Ascending aorta (tissue), 2 donors: ENCODE data around the gene ZDHHC18. TPM values are rescaled to one million over a fixed set of nuclear protein-coding genes. Genes with fewer than 3 reads are reported as not detected.

Experiments
- DNase-seq, 2 donors: peaks; one replicate each; pipeline ENCODE4 v3.0.0-alpha.2; 2019; ENCODE audit warnings: low spot score in 2 of 2
- H3K27ac ChIP-seq, 2 donors: fragments of 200-600 bp; sonication (generic); one replicate each; pipeline ENCODE4 v1.5.1; 2016 to 2017; ENCODE audit warnings: mild to moderate bottlenecking in 1 of 2
- H3K27me3 ChIP-seq: fragments of 200-600 bp; sonication (generic); one replicate; pipeline ENCODE4 v1.5.1; 2017
- H3K36me3 ChIP-seq, 2 donors: fragments of 200-600 bp; sonication (generic); one replicate each; pipeline ENCODE4 v1.5.1; 2016
- H3K4me1 ChIP-seq, 2 donors: fragments of 200-600 bp; sonication (generic); one replicate each; pipeline ENCODE4 v1.5.1; 2016 to 2017; ENCODE audit warnings: mild to moderate bottlenecking in 1 of 2
- H3K4me3 ChIP-seq, 2 donors: fragments of 200-600 bp; sonication (generic); one replicate each; pipeline ENCODE4 v1.5.1; 2016 to 2017; ENCODE audit warnings: mild to moderate bottlenecking in 1 of 2
- H3K9me3 ChIP-seq, 2 donors: fragments of 200-600 bp; sonication (generic); one replicate each; pipeline ENCODE4 v1.5.1; 2016
- CTCF ChIP-seq, 3 experiments: fragments of 200-600 bp in 2 of 3; fragments of 450-650 bp in 1 of 3; sonication (generic) in 2 of 3; IDR thresholded peaks; one replicate each; pipeline ENCODE4 v1.5.1; 2016 to 2019; ENCODE audit warnings: antibody characterized with exemption in 3 of 3, mild to moderate bottlenecking in 1 of 3, moderate library complexity in 1 of 3
- intact Hi-C: fragments of 100-400 bp; cut with DNase I; formaldehyde crosslinking; loops from one replicate; pipeline ENCODE4 v1.15.1; 2023
- total RNA-seq: library from RNA; depleted of rRNA; stranded (reverse); fragments of >200 nt; gene quantifications from one replicate; pipeline ENCODE4 v1.1.0, GENCODE V29; 2016

Gene ZDHHC18
- total RNA-seq, 1 donor from 2014 or later, result 36.0 TPM

DNA sequence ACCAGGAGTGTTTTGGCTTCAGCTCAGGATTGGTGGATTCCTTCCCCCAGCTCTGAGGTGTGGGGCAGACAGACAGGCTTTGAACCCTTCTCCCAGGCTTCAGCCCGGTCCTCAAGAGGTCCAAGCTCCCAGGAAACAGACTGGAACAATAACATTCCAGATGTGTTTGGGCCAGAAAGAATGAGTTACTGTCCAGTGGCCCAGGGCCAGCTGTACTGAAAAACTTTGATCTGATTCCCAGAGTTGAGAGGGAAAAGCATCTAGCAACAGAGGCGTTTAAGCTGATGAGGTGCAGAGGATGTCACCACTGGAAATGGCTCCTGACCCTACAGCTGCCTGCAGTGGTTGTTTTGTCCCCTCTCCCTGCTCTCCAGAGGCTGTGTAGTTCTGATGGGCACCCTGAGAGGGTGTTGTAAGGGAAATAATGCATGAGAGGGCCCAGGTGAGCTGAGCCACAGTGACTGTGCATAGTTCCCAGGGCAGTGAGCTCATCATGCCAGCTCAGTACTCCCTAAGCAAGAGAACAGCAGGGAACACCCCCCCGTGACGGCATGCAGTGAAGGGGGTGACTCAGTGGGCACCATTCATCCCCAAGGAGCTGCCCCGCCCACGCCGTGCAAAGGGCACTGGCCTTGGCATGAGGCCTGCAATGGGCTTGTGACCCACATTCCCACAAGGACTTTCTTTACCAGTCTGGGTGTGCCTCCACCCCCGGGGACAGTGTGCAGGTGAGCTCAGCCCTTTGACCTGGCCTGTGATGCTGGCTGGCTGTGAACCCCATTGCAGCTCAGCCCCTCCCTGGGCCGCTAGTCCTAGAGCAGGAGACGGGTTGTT is 22.7 kb downstream of the ZDHHC18 start:
- Histone ChIP-seq H3K9me3 (no peaks in the 10 kb centered on the region), H3K27ac (peak overlapping the region; percentile 60 to 76), H3K4me3 (no peak overlapping the region), H3K4me1 (peaks cover 0 to 8% of the 10 kb centered on the region in 2 donors), H3K36me3 (peaks cover 66 to 68% of the 10 kb centered on the region in 2 donors), H3K27me3 (no peaks in the 10 kb centered on the region)
- intact Hi-C loops, result no loop called here
- DNase-seq, result peak; percentile 42 to 81
- TF ChIP-seq CTCF (IDR thresholded peaks at IDR 0.05), result no peak

GRCh38 chr1:26851106-26851684 is 24.7 kb downstream of the ZDHHC18 start:
- Histone ChIP-seq H3K9me3 (no peaks in the 10 kb centered on the region), H3K36me3 (peaks cover 69 to 87% of the 10 kb centered on the region in 2 donors), H3K4me3 (no peak overlapping the region), H3K4me1 (peaks cover 0 to 8% of the 10 kb centered on the region in 2 donors), H3K27me3 (no peaks in the 10 kb centered on the region), H3K27ac (no peak overlapping the region)
- no peak for TF ChIP-seq CTCF (IDR thresholded peaks at IDR 0.05)
- intact Hi-C loops, result no loop called here
- no peak for DNase-seq

- Histone ChIP-seq H3K27me3 (no peaks in the 10 kb centered on the region), H3K9me3 (no peaks in the 10 kb centered on the region), H3K4me1 (peaks cover 0 to 8% of the 10 kb centered on the region in 2 donors), H3K4me3 (no peak overlapping the region), H3K36me3 (peaks cover 60 to 91% of the 10 kb centered on the region in 2 donors), H3K27ac (no peak overlapping the region)
- intact Hi-C loops, result loop anchor here (1.0 kb wide), 2 partner anchors 13 to 26 kb away; no protein-coding TSS in a partner anchor
- no peak for DNase-seq
- TF ChIP-seq CTCF (IDR thresholded peaks at IDR 0.05), result no peak
These were observed 26.2 kb downstream of the ZDHHC18 start for GRCh38 chr1:26852701-26853100.

- peak; percentile 60 to 95 for DNase-seq
- H3K4me3 ChIP-seq, result no peak overlapping the region
- H3K9me3 ChIP-seq, result no peaks in the 10 kb centered on the region
- no peaks in the 10 kb centered on the region for H3K27me3 ChIP-seq
- peaks cover 56 to 91% of the 10 kb centered on the region in 2 donors for H3K36me3 ChIP-seq
- intact Hi-C loops, result loop anchor here (1.0 kb wide), 2 partner anchors 12 to 25 kb away; no protein-coding TSS in a partner anchor
- peak overlapping the region; percentile 18 to 36 for H3K27ac ChIP-seq
- TF ChIP-seq CTCF (IDR thresholded peaks at IDR 0.05), result peak; percentile 81 to 86 (median 85)
- H3K4me1 ChIP-seq, result peaks cover 0 to 8% of the 10 kb centered on the region in 2 donors
These were observed 26.7 kb downstream of the ZDHHC18 start for GRCh38 chr1:26853156-26853555.

DNA sequence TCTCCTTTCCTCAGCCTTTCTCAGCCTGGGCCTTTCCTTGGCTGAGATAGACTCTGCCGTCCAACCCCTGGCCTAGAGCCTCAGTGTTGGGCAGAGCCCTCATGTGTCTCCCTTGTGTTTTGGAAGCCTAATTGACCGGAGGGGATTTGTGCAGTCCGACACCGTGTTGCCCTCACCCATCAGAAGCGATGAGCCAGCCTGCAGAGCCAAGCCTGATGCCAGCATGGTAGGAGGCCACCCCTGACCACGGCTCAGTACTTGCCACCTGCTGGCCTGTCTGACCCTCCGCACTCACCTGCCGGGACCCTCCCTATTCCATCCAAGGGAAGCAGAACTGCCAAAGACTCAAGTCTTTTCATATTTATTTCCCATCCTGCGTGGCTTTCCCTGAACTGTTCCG is 27.1 kb downstream of the ZDHHC18 start:
- TF ChIP-seq CTCF (IDR thresholded peaks at IDR 0.05), result no peak
- peak overlapping the region; percentile 18 to 36 for H3K27ac ChIP-seq
- H3K36me3 ChIP-seq, result peaks cover 52 to 88% of the 10 kb centered on the region in 2 donors
- H3K4me1 ChIP-seq, result peaks cover 0 to 6% of the 10 kb centered on the region in 2 donors
- no peak for DNase-seq
- H3K4me3 ChIP-seq, result no peak overlapping the region
- no peaks in the 10 kb centered on the region for H3K9me3 ChIP-seq
- H3K27me3 ChIP-seq, result no peaks in the 10 kb centered on the region
- intact Hi-C loops, result loop anchor here (1.0 kb wide), 2 partner anchors 12 to 25 kb away; no protein-coding TSS in a partner anchor
